GM12865 (cell line): ENCODE measurements around the gene CUEDC2.

Source experiments
- DNase-seq: peaks from one replicate; pipeline ENCODE4 v3.0.0; 2010; ENCODE audit warnings: low read depth
- H3K4me3 ChIP-seq: 2 replicates; pipeline ENCODE4 v1.5.1; 2011; ENCODE audit warnings: mild to moderate bottlenecking, low read depth, low read length, control low read depth
- CTCF ChIP-seq: IDR thresholded peaks from 2 replicates; pipeline ENCODE4 v1.5.1; 2011; ENCODE audit warnings: low read length, control low read depth, low read depth, inconsistent platforms; ENCODE audit not compliant: insufficient read depth; ENCODE audit errors: missing control alignments

Gene CUEDC2

GRCh38 chr10:102424916-102425315 lies 7.5 kb downstream of the CUEDC2 start:
- no peak for TF ChIP-seq CTCF
- DNase-seq, result no peak
- H3K4me3 ChIP-seq, result no peak overlapping the region

GRCh38 chr10:102424145-102424544 lies 8.2 kb downstream of the CUEDC2 start:
- no peak for DNase-seq
- no peak for TF ChIP-seq CTCF
- no peak overlapping the region for H3K4me3 ChIP-seq

GRCh38 chr10:102423372-102423968 lies 8.9 kb downstream of the CUEDC2 start:
- no peak for DNase-seq
- TF ChIP-seq CTCF, result no peak
- no peak overlapping the region for H3K4me3 ChIP-seq

GRCh38 chr10:102422545-102423129 lies 9.7 kb downstream of the CUEDC2 start:
- H3K4me3 ChIP-seq, result peak overlapping the region; percentile 57
- peak; percentile 67 for TF ChIP-seq CTCF
- DNase-seq, result peak; percentile 83

GRCh38 chr10:102421757-102422512 lies 10.4 kb downstream of the CUEDC2 start:
- peak; percentile 59 for DNase-seq
- no peak for TF ChIP-seq CTCF
- H3K4me3 ChIP-seq, result peak overlapping the region; percentile 57

GRCh38 chr10:102421507-102421756 lies 10.9 kb downstream of the CUEDC2 start:
- TF ChIP-seq CTCF, result no peak
- H3K4me3 ChIP-seq, result peak overlapping the region; percentile 57
- DNase-seq, result no peak
